GM12801 (cell line): ENCODE results near the gene MYRF.

Experiments
- CTCF ChIP-seq: IDR thresholded peaks from one replicate; pipeline ENCODE4 v1.5.1; 2011; ENCODE audit warnings: control low read depth; ENCODE audit not compliant: insufficient read length; ENCODE audit errors: extremely low read depth

MYRF gene

GRCh38 chr11:61763930-61764605 lies 11.6 kb downstream of the MYRF start:
- no peak for TF ChIP-seq CTCF

GRCh38 chr11:61764606-61765260 lies 12.3 kb downstream of the MYRF start:
- no peak for TF ChIP-seq CTCF

GRCh38 chr11:61765550-61766253 lies 13.3 kb downstream of the MYRF start:
- TF ChIP-seq CTCF, result no peak

GRCh38 chr11:61766353-61766841 lies 14.0 kb downstream of the MYRF start:
- TF ChIP-seq CTCF, result no peak

- TF ChIP-seq CTCF, result no peak
Observed at GRCh38 chr11:61768376-61769076, 16.1 kb downstream of the MYRF start.

- no peak for TF ChIP-seq CTCF
Observed at GRCh38 chr11:61769169-61769920, 16.9 kb downstream of the MYRF start.
